Dendritic cell treated with granulocyte-macrophage colony-stimulating factor and Interleukin-4, amounts not matched to agents 40 ng/mL and 50 ng/mL, for 4 days (primary cell): ENCODE data around the gene RASAL2.
"Not testable (repeated sequence)": the region's sequence is repeated elsewhere in the genome, so short reads cannot be mapped to it uniquely, and the experiment has no call there.

ENCODE experiments used
- H3K27ac Mint-ChIP-seq: one replicate; pipeline ENCODE4 v1.8.0; 2022; ENCODE audit warnings: mild to moderate bottlenecking, mixed read lengths
- H3K27me3 Mint-ChIP-seq: one replicate; pipeline ENCODE4 v1.8.0; 2022; ENCODE audit warnings: mild to moderate bottlenecking, mixed read lengths
- H3K36me3 Mint-ChIP-seq: one replicate; pipeline ENCODE4 v1.8.0; 2022; ENCODE audit warnings: low read depth, mixed read lengths
- H3K4me1 Mint-ChIP-seq: one replicate; pipeline ENCODE4 v1.8.0; 2022; ENCODE audit warnings: low read depth, mixed read lengths
- H3K4me3 Mint-ChIP-seq: one replicate; pipeline ENCODE4 v1.8.0; 2022; ENCODE audit warnings: mild to moderate bottlenecking, moderate library complexity, mixed read lengths
- H3K9me3 Mint-ChIP-seq: one replicate; pipeline ENCODE4 v1.8.0; 2022; ENCODE audit warnings: mixed read lengths
- intact Hi-C: fragments of 100-400 bp; cut with micrococcal nuclease; formaldehyde crosslinking; loops from one replicate; pipeline ENCODE4 v1.15.0; 2022

Gene RASAL2

DNA sequence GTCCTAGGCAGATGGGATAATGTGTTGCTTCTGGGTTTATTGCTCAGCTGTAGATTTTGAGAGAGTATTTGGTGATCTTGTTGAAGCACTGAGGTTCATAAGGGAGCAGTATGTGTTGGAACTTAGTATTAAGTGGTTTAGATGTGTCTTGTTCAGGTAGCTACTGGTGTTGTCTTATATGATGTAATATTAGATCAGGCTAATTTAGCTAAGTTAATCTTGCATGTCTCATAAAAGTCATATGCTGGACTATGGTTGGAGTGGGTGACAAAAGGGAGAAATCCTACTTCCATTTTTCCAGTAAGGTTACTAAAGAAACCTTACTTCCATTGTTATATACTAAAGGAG lies 206.4 kb downstream of the RASAL2 start:
- Mint-ChIP-seq H3K27me3 (no peaks in the 10 kb centered on the region), H3K9me3 (no peaks in the 10 kb centered on the region), H3K36me3 (no peaks in the 10 kb centered on the region), H3K4me1 (peaks cover 23% of the 10 kb centered on the region), H3K27ac (no peak overlapping the region), H3K4me3 (no peak overlapping the region)
- intact Hi-C loops: no loop called here

GRCh38 chr1:178301141-178301540 lies 207.2 kb downstream of the RASAL2 start:
- H3K4me3 Mint-ChIP-seq: no peak overlapping the region
- H3K4me1 Mint-ChIP-seq: peaks cover 21% of the 10 kb centered on the region
- no peaks in the 10 kb centered on the region for H3K36me3 Mint-ChIP-seq
- H3K9me3 Mint-ChIP-seq: no peaks in the 10 kb centered on the region
- intact Hi-C loops: no loop called here
- no peak overlapping the region for H3K27ac Mint-ChIP-seq
- no peaks in the 10 kb centered on the region for H3K27me3 Mint-ChIP-seq

DNA sequence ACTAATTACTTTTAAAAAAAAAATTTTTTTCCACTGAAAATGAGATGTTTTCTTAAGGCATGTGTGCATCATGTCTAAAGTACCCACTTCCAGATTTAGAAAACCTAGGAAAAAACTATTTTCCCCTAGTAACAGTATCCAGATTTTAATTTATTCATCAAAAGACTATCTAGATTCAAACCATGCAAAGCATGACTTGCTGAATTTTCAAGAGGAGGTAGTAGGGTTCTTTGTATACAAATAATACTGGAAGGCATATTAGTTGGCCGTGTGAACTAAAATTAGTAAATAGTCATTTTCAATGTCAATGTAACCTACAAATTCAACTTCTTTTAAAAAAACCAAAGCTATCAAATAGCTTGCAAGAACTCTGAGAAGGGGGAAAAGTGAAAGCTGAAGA lies 213.4 kb downstream of the RASAL2 start:
- Mint-ChIP-seq H3K4me3 (no peak overlapping the region), H3K27me3 (no peaks in the 10 kb centered on the region), H3K4me1 (peaks cover 20% of the 10 kb centered on the region), H3K36me3 (no peaks in the 10 kb centered on the region), H3K9me3 (no peaks in the 10 kb centered on the region), H3K27ac (no peak overlapping the region)
- intact Hi-C loops: no loop called here

DNA sequence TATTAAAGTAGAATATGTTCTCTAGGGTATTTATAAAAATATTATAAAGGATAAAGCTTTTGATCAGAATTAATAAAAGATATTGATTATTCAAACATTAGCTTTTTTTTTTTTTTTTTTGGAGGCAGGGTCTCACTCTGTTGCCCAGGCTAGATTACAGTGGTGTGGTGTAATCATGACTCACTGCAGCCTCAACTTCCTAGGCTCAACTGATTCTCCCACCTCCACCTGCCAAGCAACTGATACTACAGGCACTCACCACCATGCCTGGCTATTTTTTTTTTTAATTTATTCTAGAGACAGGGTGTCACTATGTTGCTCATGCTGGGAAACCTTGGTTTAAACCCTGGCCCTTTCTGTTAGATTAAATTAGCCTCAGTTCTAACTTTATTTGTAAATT lies 214.5 kb downstream of the RASAL2 start:
- no peaks in the 10 kb centered on the region for H3K27me3 Mint-ChIP-seq
- H3K36me3 Mint-ChIP-seq: no peaks in the 10 kb centered on the region
- H3K4me1 Mint-ChIP-seq: peaks cover 23% of the 10 kb centered on the region
- no peak overlapping the region for H3K27ac Mint-ChIP-seq
- no peak overlapping the region for H3K4me3 Mint-ChIP-seq
- no peaks in the 10 kb centered on the region for H3K9me3 Mint-ChIP-seq
- intact Hi-C loops: no loop called here

- no peaks in the 10 kb centered on the region for H3K36me3 Mint-ChIP-seq
- intact Hi-C loops: loop anchor here (1.0 to 2.0 kb wide), 2 partner anchors 191 to 692 kb away; no protein-coding TSS in a partner anchor
- H3K27ac Mint-ChIP-seq: no peak overlapping the region
- H3K4me1 Mint-ChIP-seq: peaks cover 23% of the 10 kb centered on the region
- H3K9me3 Mint-ChIP-seq: no peaks in the 10 kb centered on the region
- H3K4me3 Mint-ChIP-seq: no peak overlapping the region
- no peaks in the 10 kb centered on the region for H3K27me3 Mint-ChIP-seq
Measured at GRCh38 chr1:178310685-178311105, 216.8 kb downstream of the RASAL2 start.

GRCh38 chr1:178311164-178311563 lies 217.3 kb downstream of the RASAL2 start:
- H3K9me3 Mint-ChIP-seq: no peaks in the 10 kb centered on the region
- intact Hi-C loops: loop anchor here (2.0 kb wide), 1 partner anchor 692 kb away; no protein-coding TSS in a partner anchor
- no peak overlapping the region for H3K27ac Mint-ChIP-seq
- H3K4me3 Mint-ChIP-seq: no peak overlapping the region
- H3K27me3 Mint-ChIP-seq: no peaks in the 10 kb centered on the region
- H3K4me1 Mint-ChIP-seq: peaks cover 23% of the 10 kb centered on the region
- H3K36me3 Mint-ChIP-seq: no peaks in the 10 kb centered on the region

DNA sequence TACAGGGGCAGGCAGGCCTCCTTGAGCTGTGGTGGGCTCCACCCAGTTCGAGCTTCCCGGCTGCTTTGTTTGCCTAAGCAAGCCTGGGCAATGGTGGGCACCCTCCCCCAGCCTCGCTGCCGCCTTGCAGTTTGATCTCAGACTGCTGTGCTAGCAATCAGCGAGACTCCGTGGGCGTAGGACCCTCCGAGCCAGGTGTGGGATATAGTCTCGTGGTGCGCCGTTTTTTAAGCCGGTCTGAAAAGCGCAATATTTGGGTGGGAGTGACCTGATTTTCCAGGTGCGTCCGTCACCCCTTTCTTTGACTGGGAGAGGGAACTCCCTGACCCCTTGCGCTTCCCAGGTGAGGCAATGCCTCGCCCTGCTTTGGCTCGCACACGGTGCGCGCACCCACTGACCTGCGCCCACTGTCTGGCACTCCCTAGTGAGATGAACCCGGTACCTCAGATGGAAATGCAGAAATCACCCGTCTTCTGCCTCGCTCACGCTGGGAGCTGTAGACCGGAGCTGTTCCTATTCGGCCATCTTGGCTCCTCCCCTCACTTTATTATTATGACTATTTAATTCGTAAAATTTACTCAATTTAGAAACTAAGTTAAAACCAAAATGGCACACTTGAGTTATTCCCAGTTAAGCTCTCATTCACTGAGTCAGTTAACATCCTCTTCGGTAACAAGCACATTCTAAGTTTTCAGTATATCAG lies 226.5 kb downstream of the RASAL2 start:
- peaks cover 14% of the 10 kb centered on the region for H3K4me1 Mint-ChIP-seq
- H3K36me3 Mint-ChIP-seq, H3K9me3 Mint-ChIP-seq, H3K4me3 Mint-ChIP-seq, H3K27me3 Mint-ChIP-seq, intact Hi-C loops, H3K27ac Mint-ChIP-seq: not testable (repeated sequence)

- Mint-ChIP-seq H3K9me3 (no peaks in the 10 kb centered on the region), H3K36me3 (no peaks in the 10 kb centered on the region), H3K4me3 (no peak overlapping the region), H3K4me1 (peaks cover 20% of the 10 kb centered on the region), H3K27ac (no peak overlapping the region), H3K27me3 (no peaks in the 10 kb centered on the region)
- intact Hi-C loops: no loop called here
Measured at GRCh38 chr1:178323067-178323466, 229.2 kb downstream of the RASAL2 start.

DNA sequence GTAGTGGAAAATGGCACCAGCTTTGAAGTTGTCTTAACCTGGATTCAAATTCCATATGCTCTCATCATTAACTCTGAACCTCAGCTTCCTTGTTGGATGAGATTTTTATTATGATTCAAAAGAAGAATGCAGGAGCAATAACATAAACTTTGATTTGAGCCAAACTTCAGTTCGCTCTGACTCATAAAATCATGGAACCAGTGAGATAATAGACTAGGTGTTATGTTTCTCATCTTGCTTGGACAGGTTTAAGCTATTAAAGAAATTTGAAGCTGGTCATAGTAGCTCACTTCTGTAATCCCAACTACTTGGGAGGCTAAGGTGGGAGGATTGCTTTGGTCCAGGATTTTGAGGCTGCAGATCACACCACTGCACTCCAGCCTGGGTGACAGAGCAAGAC lies 230.1 kb downstream of the RASAL2 start:
- Mint-ChIP-seq H3K27me3 (no peaks in the 10 kb centered on the region), H3K4me3 (no peak overlapping the region), H3K36me3 (no peaks in the 10 kb centered on the region), H3K9me3 (no peaks in the 10 kb centered on the region), H3K27ac (no peak overlapping the region), H3K4me1 (peaks cover 20% of the 10 kb centered on the region)
- intact Hi-C loops: no loop called here

- Mint-ChIP-seq H3K36me3 (no peaks in the 10 kb centered on the region), H3K27ac (no peak overlapping the region)
- intact Hi-C loops: no loop called here
Measured at GRCh38 chr1:178328728-178329127, 234.8 kb downstream of the RASAL2 start.

DNA sequence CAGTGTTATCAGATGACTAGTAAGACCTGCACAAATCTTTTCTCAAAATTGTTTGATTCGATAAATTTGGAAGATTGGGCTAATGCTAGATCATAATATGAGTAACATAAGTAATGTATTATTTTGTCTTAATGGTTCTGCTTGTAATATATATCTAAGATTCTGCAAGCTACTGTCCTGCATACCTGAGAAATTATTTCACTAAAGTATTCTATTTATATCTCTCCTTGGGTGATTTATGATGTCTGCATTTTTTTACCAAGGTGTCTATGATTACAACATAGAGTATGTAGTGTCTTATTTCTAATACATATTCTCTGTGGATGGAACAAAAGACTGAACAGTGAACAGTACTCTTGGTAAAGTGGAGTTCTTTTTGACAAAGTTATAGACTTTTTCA lies 236.2 kb downstream of the RASAL2 start:
- Mint-ChIP-seq H3K27me3 (no peaks in the 10 kb centered on the region), H3K36me3 (no peaks in the 10 kb centered on the region)

More at GRCh38 chr1:178328728-178329127, 234.8 kb downstream of the RASAL2 start:
- Mint-ChIP-seq H3K9me3 (no peaks in the 10 kb centered on the region), H3K27me3 (no peaks in the 10 kb centered on the region), H3K4me3 (no peak overlapping the region), H3K4me1 (peaks cover 12% of the 10 kb centered on the region)

DNA sequence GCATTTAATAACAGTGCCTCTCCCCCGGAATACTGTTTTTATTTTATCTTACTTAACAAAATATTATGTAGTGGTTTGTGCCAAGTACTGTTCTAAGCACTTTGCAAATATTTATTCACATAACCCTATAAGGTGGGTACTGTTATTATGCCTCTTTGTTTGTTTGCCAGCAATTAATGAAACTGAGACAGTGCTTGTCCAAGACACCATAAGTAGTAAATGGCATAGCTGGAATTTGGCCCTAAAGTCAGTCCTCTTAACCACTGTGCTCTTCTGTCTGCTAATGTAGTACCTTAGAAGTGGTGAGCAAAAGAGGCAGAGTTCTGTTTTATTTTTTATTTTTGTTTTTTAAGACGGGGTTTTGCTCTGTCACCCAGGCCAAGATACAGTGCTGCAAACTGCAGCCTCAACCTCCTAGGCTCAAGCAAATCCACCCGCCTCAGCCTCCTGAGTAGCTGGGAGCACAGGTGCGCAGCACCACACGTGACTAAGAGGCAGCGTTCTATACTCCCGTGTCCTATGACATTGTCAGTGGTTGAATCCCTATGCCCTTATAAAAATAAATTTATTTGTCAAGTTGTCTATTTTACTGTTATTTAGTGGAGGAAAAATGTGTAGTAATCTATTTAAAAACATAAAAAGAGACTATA lies 237.1 kb downstream of the RASAL2 start:
- no peak overlapping the region for H3K4me3 Mint-ChIP-seq
- peaks cover 11% of the 10 kb centered on the region for H3K4me1 Mint-ChIP-seq
- intact Hi-C loops: no loop called here
- no peak overlapping the region for H3K27ac Mint-ChIP-seq
- H3K27me3 Mint-ChIP-seq: no peaks in the 10 kb centered on the region
- H3K36me3 Mint-ChIP-seq: no peaks in the 10 kb centered on the region
- H3K9me3 Mint-ChIP-seq: no peaks in the 10 kb centered on the region

More for the DNA sequence above, 236.2 kb downstream of the RASAL2 start:
- H3K27ac Mint-ChIP-seq: no peak overlapping the region
- peaks cover 6% of the 10 kb centered on the region for H3K4me1 Mint-ChIP-seq
- H3K9me3 Mint-ChIP-seq: no peaks in the 10 kb centered on the region
- intact Hi-C loops: no loop called here
- no peak overlapping the region for H3K4me3 Mint-ChIP-seq

DNA sequence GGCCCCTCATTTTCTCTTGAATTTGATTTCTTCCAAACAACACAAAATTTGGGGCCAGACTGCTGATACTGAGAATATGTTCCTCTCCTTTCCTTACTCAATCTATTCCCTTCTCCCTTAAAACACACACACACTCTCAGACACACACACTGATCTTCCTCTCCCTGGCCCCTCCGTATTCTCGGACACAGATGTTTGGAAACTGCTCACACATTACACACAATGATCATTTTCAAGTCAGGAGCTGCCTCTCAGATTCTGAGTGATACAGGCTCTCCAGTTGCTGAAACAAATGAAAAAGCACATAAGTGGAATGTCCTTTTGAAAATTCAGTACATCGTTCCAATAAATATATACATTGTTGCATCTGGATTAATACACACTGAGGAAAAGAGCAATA lies 241.5 kb downstream of the RASAL2 start:
- peaks cover 5% of the 10 kb centered on the region for H3K4me1 Mint-ChIP-seq

GRCh38 chr1:178337091-178337706 lies 243.3 kb downstream of the RASAL2 start:
- intact Hi-C loops: no loop called here
- H3K27me3 Mint-ChIP-seq: no peaks in the 10 kb centered on the region
- H3K4me3 Mint-ChIP-seq: no peak overlapping the region
- no peaks in the 10 kb centered on the region for H3K9me3 Mint-ChIP-seq
- peaks cover 5% of the 10 kb centered on the region for H3K4me1 Mint-ChIP-seq
- H3K36me3 Mint-ChIP-seq: no peaks in the 10 kb centered on the region
- no peak overlapping the region for H3K27ac Mint-ChIP-seq

More for the DNA sequence above, 241.5 kb downstream of the RASAL2 start:
- Mint-ChIP-seq H3K36me3 (no peaks in the 10 kb centered on the region), H3K4me3 (no peak overlapping the region), H3K27ac (no peak overlapping the region), H3K27me3 (no peaks in the 10 kb centered on the region), H3K9me3 (no peaks in the 10 kb centered on the region)
- intact Hi-C loops: no loop called here
